Left lung (tissue), 14 donors: ENCODE data around the gene TAT. TPM values are rescaled to one million over a fixed set of nuclear protein-coding genes. Genes with fewer than 3 reads are reported as not detected.

Experiments used
- ATAC-seq: fragments of 200-7000 bp; cut with Tn5 transposase; one replicate; pipeline ENCODE4 v1.9.1; 2020; ENCODE audit warnings: moderate library complexity
- DNase-seq, 4 donors: peaks; one replicate each; pipeline ENCODE4 v3.0.0-alpha.2; 2013 to 2020
- H3K27ac ChIP-seq, 2 donors: fragments of 200-600 bp; sonication (generic) in 1 of 2; one replicate each; pipeline versions ENCODE4 v1.5.0 to v1.8.0; 2020 to 2021
- H3K27me3 ChIP-seq, 2 donors: fragments of 200-600 bp; sonication (generic) in 1 of 2; one replicate each; pipeline versions ENCODE4 v1.5.0 to v1.8.0; 2020 to 2021
- H3K36me3 ChIP-seq, 2 donors: fragments of 200-600 bp; sonication (generic) in 1 of 2; one replicate each; pipeline versions ENCODE4 v1.5.0 to v1.8.0; 2020 to 2021
- H3K4me1 ChIP-seq, 2 donors: fragments of 200-600 bp; one replicate each; pipeline ENCODE4 v1.8.0; 2021
- H3K4me3 ChIP-seq, 2 donors: fragments of 200-600 bp; sonication (generic) in 1 of 2; one replicate each; pipeline versions ENCODE4 v1.5.0 to v1.8.0; 2020 to 2021; ENCODE audit warnings: mild to moderate bottlenecking in 1 of 2
- H3K9me3 ChIP-seq, 2 donors: fragments of 200-600 bp; sonication (generic) in 1 of 2; one replicate each; pipeline versions ENCODE4 v1.5.0 to v1.8.0; 2020 to 2021
- CTCF ChIP-seq, 2 donors: fragments of 200-600 bp; sonication (generic) in 1 of 2; IDR thresholded peaks; one replicate each; pipeline versions ENCODE4 v1.5.0 to v1.8.0; 2021; ENCODE audit warnings: antibody characterized with exemption in 2 of 2
- intact Hi-C, 2 donors: fragments of 100-400 bp; cut with DNase I; formaldehyde crosslinking; loops; one replicate each; pipeline versions ENCODE4 v1.11.2 to v1.14.2; 2022
- long read RNA-seq, 12 donors: library from polyadenylated mRNA in 2 of 12; unstranded in 2 of 12; transcript quantifications; one replicate each; pipeline ENCODE4 v2.0.0 and lab custom pipeline, GENCODE V29; 2019 to 2026
- polyA plus RNA-seq, 6 donors: library from polyadenylated mRNA; unstranded; fragments of 120-200 nt; gene quantifications; one replicate each; pipeline ENCODE4 v1.2.1, GENCODE V29; 2013; ENCODE audit not compliant: insufficient read length in 6 of 6
- total RNA-seq, 2 donors: library from RNA; stranded (reverse); fragmentation: NEBNext Ultra II Directional; extraction: Animal tissue kit (Norgen Biotek cat#: 25700); gene quantifications; one replicate each; pipeline ENCODE4 v1.2.1, GENCODE V29; 2021
- donor health status: DM: no; HTN: yes; CAD: no.
- donor health status: DM: no; HTN: no; CAD: no.

TAT gene
- total RNA-seq (under 1 TPM in 1 of 2 donors, not detected in 1; 0.18 TPM), polyA plus RNA-seq (under 1 TPM in 5 of 6 donors, not detected in 1; 0.14 to 0.21 (median 0.16) TPM)
- long read RNA-seq, donor 1 = 0 reads
- long read RNA-seq, donor 2 = 0 reads
- long read RNA-seq, donor 3 = 0 reads
- long read RNA-seq, donor 4 = 0 reads
- long read RNA-seq, donor 5 = 0 reads
- long read RNA-seq, donor 6 = 0 reads
- long read RNA-seq, donor 7 = 0 reads
- long read RNA-seq, donor 8 = 0 reads
- long read RNA-seq, donor 9 = 0 reads
- long read RNA-seq, donor 10 = 0 reads
- long read RNA-seq, donor 11 = 0 reads
- long read RNA-seq, donor 12 = 0 reads

- no peaks in the 10 kb centered on the region for H3K9me3 ChIP-seq
- H3K36me3 ChIP-seq = no peaks in the 10 kb centered on the region
- H3K4me3 ChIP-seq = no peak within 1 kb of the TSS
- DNase-seq (no peak), ATAC-seq (no peak)
- H3K27me3 ChIP-seq = no peaks in the 10 kb centered on the region
- no peaks in the 10 kb centered on the region for H3K4me1 ChIP-seq
- no peak within 1 kb of the TSS for H3K27ac ChIP-seq
- TF ChIP-seq CTCF (IDR thresholded peaks at IDR 0.05) = no peak
- intact Hi-C loops = no loop called here
These were observed at the start of gene TAT for GRCh38 chr16:71576971-71577370. TSS of gene TAT (minus strand) at chr16:71577092. CDS start at chr16:71576415, 677 bp downstream.

GRCh38 chr16:71626018-71626857 lies 49.3 kb upstream of the TAT start, which contains the start of gene MARVELD3:
TSS of gene MARVELD3 (plus strand) at chr16:71626184. CDS start at chr16:71626230, 46 bp downstream.
- TF ChIP-seq CTCF (IDR thresholded peaks at IDR 0.05) = no peak
- intact Hi-C loops = no loop called here
- ATAC-seq (peak; percentile 76), DNase-seq (peak; percentile 42 to 91 (median 76))
- Histone ChIP-seq H3K4me1 (peaks cover 8 to 13% of the 10 kb centered on the region in 2 donors), H3K4me3 (peak within 1 kb of the TSS; percentile 48 to 49), H3K27me3 (peaks cover 18 to 49% of the 10 kb centered on the region in 2 donors), H3K9me3 (no peaks in the 10 kb centered on the region), H3K36me3 (no peaks in the 10 kb centered on the region), H3K27ac (peak within 1 kb of the TSS; percentile 4 to 26)

- no peak for ATAC-seq
- TF ChIP-seq CTCF (IDR thresholded peaks at IDR 0.05) = no peak
- Histone ChIP-seq H3K4me1 (peaks cover 8 to 13% of the 10 kb centered on the region in 2 donors), H3K27ac (no peak overlapping the region), H3K27me3 (peaks cover 18 to 49% of the 10 kb centered on the region in 2 donors), H3K36me3 (no peaks in the 10 kb centered on the region), H3K4me3 (no peak overlapping the region), H3K9me3 (no peaks in the 10 kb centered on the region)
- intact Hi-C loops = no loop called here
- DNase-seq = no peak
These were observed 48.4 kb upstream of the TAT start for GRCh38 chr16:71625113-71625850.

DNA sequence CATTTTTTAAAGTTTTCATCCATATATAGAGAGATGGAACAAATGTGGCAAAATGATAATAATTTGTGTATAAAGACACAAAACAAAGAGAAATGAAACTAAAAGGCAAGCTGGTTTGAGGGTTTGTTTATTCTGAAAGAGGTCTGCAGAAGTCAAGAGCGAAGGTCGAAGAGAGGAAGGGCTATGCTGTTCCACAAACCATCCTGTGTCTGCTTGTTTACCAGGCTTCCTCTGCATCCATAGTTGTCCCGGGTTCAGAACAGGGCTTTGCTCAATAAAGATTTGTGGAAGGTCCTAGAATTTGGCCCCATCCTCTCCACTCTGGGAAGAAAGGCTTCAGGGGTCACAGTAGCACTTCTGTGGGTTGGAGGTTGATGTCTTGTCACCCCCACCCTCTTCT lies 46.7 kb upstream of the TAT start:
- Histone ChIP-seq H3K27me3 (peaks cover 18 to 54% of the 10 kb centered on the region in 2 donors), H3K36me3 (no peaks in the 10 kb centered on the region), H3K27ac (no peak overlapping the region), H3K9me3 (no peaks in the 10 kb centered on the region), H3K4me3 (no peak overlapping the region), H3K4me1 (peaks cover 8 to 13% of the 10 kb centered on the region in 2 donors)
- DNase-seq = no peak
- no peak for TF ChIP-seq CTCF (IDR thresholded peaks at IDR 0.05)
- ATAC-seq = no peak
- intact Hi-C loops = no loop called here
